Astrocyte (in vitro differentiated cells and primary cell): ENCODE results near the gene RHBDL3. TPM values are rescaled to one million over a fixed set of nuclear protein-coding genes. Genes with fewer than 3 reads are reported as not detected.

Source experiments
- DNase-seq: peaks from one replicate; pipeline ENCODE4 v3.0.0-alpha.2; 2010; ENCODE audit warnings: low read depth
- FAIRE-seq: peaks from 2 replicates; lab custom pipeline; 2011; peaks lifted over from hg19 to GRCh38; lab: Jason Lieb, UNC
- H2AFZ ChIP-seq: 2 replicates; pipeline ENCODE4 v1.6.0; 2012; ENCODE audit warnings: low read depth, low read length, inconsistent platforms
- H3K27ac ChIP-seq: 2 replicates; pipeline ENCODE4 v1.5.1; 2011; ENCODE audit warnings: low read depth, low read length, inconsistent platforms
- H3K27me3 ChIP-seq: 2 replicates; pipeline ENCODE4 v1.6.0; 2011; ENCODE audit warnings: low read length, inconsistent platforms; ENCODE audit not compliant: insufficient read depth
- H3K36me3 ChIP-seq: 2 replicates; pipeline ENCODE4 v1.5.1; 2011; ENCODE audit warnings: low read length, inconsistent platforms; ENCODE audit not compliant: insufficient read depth
- H3K4me1 ChIP-seq: 2 replicates; pipeline ENCODE4 v1.5.1; 2011; ENCODE audit warnings: low read length, inconsistent platforms; ENCODE audit not compliant: insufficient read depth
- H3K4me2 ChIP-seq: 2 replicates; pipeline ENCODE4 v1.6.0; 2012; ENCODE audit warnings: low read length, inconsistent platforms
- H3K4me3 ChIP-seq: 2 replicates; pipeline ENCODE4 v1.5.1; 2011; ENCODE audit warnings: low read depth, mild to moderate bottlenecking, low read length, inconsistent platforms; ENCODE audit not compliant: insufficient read depth
- H3K79me2 ChIP-seq: 2 replicates; pipeline ENCODE4 v1.6.0; 2012; ENCODE audit warnings: mild to moderate bottlenecking, low read length, inconsistent platforms; ENCODE audit not compliant: insufficient read depth
- H3K9ac ChIP-seq: 2 replicates; pipeline ENCODE4 v1.6.0; 2012; ENCODE audit warnings: mild to moderate bottlenecking, low read length, inconsistent platforms
- H3K9me3 ChIP-seq: 2 replicates; pipeline ENCODE4 v1.5.1; 2012; ENCODE audit warnings: low read depth, mild to moderate bottlenecking, low read length, inconsistent platforms; ENCODE audit not compliant: insufficient read depth
- H4K20me1 ChIP-seq: 2 replicates; pipeline ENCODE4 v1.6.0; 2012; ENCODE audit warnings: low read length, inconsistent platforms; ENCODE audit not compliant: insufficient read depth
- H3K27ac Mint-ChIP-seq: one replicate; pipeline ENCODE4 v1.8.0; 2021; ENCODE audit warnings: mild to moderate bottlenecking, mixed read lengths; ENCODE audit not compliant: unreplicated experiment
- H3K27me3 Mint-ChIP-seq: one replicate; pipeline ENCODE4 v1.8.0; 2021; ENCODE audit warnings: low read depth, mixed read lengths; ENCODE audit not compliant: unreplicated experiment
- H3K36me3 Mint-ChIP-seq: one replicate; pipeline ENCODE4 v1.8.0; 2021; ENCODE audit warnings: low read depth, mixed read lengths; ENCODE audit not compliant: unreplicated experiment
- H3K4me1 Mint-ChIP-seq: one replicate; pipeline ENCODE4 v1.8.0; 2021; ENCODE audit warnings: low read depth, mixed read lengths; ENCODE audit not compliant: unreplicated experiment
- H3K4me3 Mint-ChIP-seq: one replicate; pipeline ENCODE4 v1.8.0; 2021; ENCODE audit warnings: mild to moderate bottlenecking, moderate library complexity, mixed read lengths; ENCODE audit not compliant: unreplicated experiment
- H3K9me3 Mint-ChIP-seq: one replicate; pipeline ENCODE4 v1.8.0; 2021; ENCODE audit warnings: mild to moderate bottlenecking, mixed read lengths; ENCODE audit not compliant: unreplicated experiment
- CTCF ChIP-seq: IDR thresholded peaks from 2 replicates; pipeline ENCODE4 v1.5.1; 2011; ENCODE audit warnings: low read depth, mild to moderate bottlenecking, inconsistent platforms, low read length, moderate library complexity; ENCODE audit not compliant: insufficient read depth
- EZH2 ChIP-seq: IDR thresholded peaks from 2 replicates; pipeline ENCODE4 v1.6.1; 2012; ENCODE audit warnings: mild to moderate bottlenecking, low read length, inconsistent platforms; ENCODE audit not compliant: insufficient read depth
- total RNA-seq: library from RNA; stranded (reverse); gene quantifications from 2 replicates; pipeline ENCODE4 v1.2.1, GENCODE V29; 2021

Gene RHBDL3
- total RNA-seq, 1 donor from 2014 or later = 1.4 TPM

GRCh38 chr17:32289471-32290070 is 23.9 kb downstream of the RHBDL3 start:
- no peak overlapping the region for H3K4me3 ChIP-seq
- no peak overlapping the region for H3K27ac Mint-ChIP-seq
- no peaks in the 10 kb centered on the region for H3K36me3 Mint-ChIP-seq
- no peak for TF ChIP-seq CTCF
- TF ChIP-seq EZH2 = no peak
- H3K4me3 Mint-ChIP-seq = no peak overlapping the region
- no peak for FAIRE-seq
- H3K27me3 ChIP-seq = peaks cover 2% of the 10 kb centered on the region
- no peaks in the 10 kb centered on the region for H3K9me3 Mint-ChIP-seq
- H3K4me2 ChIP-seq = no peak overlapping the region
- no peak overlapping the region for H2AFZ ChIP-seq
- H3K4me1 ChIP-seq = no peaks in the 10 kb centered on the region
- no peak for DNase-seq
- H3K27ac ChIP-seq = no peak overlapping the region
- H3K27me3 Mint-ChIP-seq = peaks cover 29% of the 10 kb centered on the region
- no peak overlapping the region for H3K9ac ChIP-seq
- H3K4me1 Mint-ChIP-seq = peaks cover 2% of the 10 kb centered on the region
- H3K79me2 ChIP-seq = no peaks in the 10 kb centered on the region
- no peaks in the 10 kb centered on the region for H4K20me1 ChIP-seq
- H3K36me3 ChIP-seq = no peaks in the 10 kb centered on the region
- no peaks in the 10 kb centered on the region for H3K9me3 ChIP-seq

DNA sequence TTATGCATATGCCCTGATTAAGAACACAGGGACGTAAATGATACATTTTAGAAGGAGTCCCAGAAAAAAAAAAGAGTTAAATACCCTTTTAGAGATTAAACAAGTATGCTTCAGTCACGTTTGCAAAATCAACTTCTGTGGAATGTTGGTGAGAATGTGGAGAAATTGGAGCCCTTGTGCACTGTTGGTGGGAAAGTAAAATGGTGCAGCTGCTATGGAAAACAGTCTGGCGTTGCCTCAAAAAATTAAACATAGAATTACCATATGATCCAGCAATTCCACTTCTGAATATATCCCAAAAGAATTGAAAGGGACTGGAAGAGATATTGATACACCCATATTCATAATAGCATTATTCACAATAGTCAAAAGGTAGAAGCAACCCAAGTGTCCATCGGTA is 26.5 kb downstream of the RHBDL3 start:
- H3K4me1 Mint-ChIP-seq = no peaks in the 10 kb centered on the region
- H3K4me3 Mint-ChIP-seq = no peak overlapping the region
- no peak overlapping the region for H3K27ac Mint-ChIP-seq

More for the DNA sequence above, 26.5 kb downstream of the RHBDL3 start:
- TF ChIP-seq CTCF (no peak), EZH2 (no peak)
- Histone ChIP-seq H3K27me3 (no peaks in the 10 kb centered on the region), H4K20me1 (no peaks in the 10 kb centered on the region), H2AFZ (no peak overlapping the region), H3K9me3 (no peaks in the 10 kb centered on the region), H3K79me2 (no peaks in the 10 kb centered on the region), H3K4me3 (no peak overlapping the region), H3K36me3 (no peaks in the 10 kb centered on the region), H3K27ac (no peak overlapping the region), H3K4me1 (no peaks in the 10 kb centered on the region), H3K9ac (no peak overlapping the region), H3K4me2 (no peak overlapping the region)
- Mint-ChIP-seq H3K9me3 (no peaks in the 10 kb centered on the region), H3K36me3 (no peaks in the 10 kb centered on the region), H3K27me3 (peaks cover 15% of the 10 kb centered on the region)
- DNase-seq (no peak), FAIRE-seq (no peak)
